HG02981 (cell line): Measurements from ENCODE around the gene RUNX2.

ENCODE experiments used
- ATAC-seq: cut with Tn5 transposase; IDR thresholded peaks from one replicate; pipeline ENCODE4 v1.9.1; 2021; ENCODE audit warnings: mild to moderate bottlenecking, moderate library complexity; ENCODE audit not compliant: unreplicated experiment

The RUNX2 gene

DNA sequence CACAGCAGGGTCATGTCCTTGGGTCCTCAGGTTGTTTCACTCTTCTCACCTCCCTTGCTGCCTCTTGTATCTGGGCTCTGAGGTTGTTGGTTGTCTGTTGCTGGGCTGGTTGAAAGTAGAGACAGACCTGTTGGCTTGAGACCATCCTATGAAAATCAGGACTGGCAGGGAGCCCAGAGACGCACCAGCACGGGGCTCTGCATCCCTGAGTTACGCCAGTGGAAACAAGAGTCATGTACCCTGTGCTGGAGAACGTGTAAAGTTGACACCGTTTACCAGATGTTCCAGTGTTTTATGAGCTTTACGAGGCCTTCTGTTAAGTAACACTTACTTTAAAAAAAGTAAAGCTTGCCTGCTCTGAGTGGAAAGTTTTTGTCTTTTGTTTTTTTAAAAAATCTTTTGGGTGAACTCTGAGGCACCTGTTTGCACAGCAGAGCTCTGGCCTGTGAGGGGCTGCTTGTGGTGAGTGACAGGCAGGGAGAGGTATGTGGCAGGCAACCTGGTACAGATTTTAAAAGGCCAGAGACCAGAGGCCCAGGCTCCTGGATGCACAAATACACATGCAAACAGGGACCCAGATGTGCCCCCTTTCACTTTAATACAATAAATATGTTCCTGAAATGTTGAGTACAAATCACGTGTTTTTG lies 309.6 kb downstream of the RUNX2 start:
- no peak for ATAC-seq

GRCh38 chr6:45640081-45640491 lies 312.0 kb downstream of the RUNX2 start:
- no peak for ATAC-seq

DNA sequence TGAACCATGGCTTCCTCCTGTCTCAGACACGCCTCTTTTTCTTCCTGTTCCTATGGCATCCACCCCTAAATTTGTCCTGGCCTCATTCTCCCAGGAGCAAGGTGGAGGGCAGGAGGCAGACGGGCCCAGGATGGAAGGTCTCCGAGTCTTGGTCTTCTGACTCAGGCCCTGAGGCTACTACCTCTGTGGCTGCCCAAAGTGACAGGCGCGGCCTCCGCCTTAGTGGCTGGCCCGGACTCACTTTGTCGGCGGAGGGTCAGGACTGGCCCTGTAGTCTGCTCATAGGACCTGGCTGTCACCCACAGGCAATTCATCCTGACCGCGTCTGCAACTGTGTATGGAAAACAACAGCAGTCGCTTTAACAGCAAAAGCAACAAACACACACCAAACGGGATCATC lies 312.7 kb downstream of the RUNX2 start:
- ATAC-seq = no peak

GRCh38 chr6:45642331-45643125 lies 314.4 kb downstream of the RUNX2 start:
- ATAC-seq = no peak

- no peak for ATAC-seq
Observed at GRCh38 chr6:45643126-45643525, 315.0 kb downstream of the RUNX2 start.

DNA sequence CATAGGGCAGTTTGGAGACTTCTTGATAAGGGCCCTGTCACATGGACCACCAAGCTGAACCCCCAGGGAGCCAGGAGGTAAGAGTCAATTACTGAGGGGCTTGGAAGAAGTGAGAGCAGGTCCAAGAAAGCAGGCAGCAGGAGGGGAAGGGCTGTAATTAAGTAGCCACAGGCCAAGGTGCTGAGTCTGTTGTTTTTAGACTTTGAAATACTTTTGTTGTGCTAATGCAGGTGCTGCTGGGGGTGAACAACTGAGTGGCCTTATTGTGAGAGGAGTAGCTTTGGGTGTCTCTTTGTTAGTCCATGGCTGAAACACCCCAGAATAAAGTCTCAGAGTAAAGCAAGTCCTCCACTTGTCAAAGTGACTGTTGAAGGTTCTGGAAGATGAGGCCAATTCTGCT lies 316.6 kb downstream of the RUNX2 start:
- no peak for ATAC-seq

DNA sequence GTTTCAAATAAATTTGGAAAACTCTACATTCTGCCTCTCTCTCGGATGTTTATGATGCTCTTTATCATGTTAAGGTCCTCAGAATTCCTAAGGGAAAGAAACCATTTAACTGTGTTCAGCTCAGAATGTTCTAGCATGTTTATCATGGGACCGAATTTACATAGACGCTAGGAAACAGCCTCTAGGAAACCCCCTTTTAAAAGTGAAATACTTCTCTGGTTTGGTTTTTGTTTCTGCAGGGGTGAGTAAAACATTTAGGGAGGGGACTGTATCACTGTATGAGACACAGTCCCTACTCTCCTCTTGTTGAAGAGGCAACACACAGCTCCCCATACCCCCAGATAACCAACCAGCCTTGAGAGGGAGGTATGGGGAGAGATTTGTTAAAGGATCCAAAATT lies 317.2 kb downstream of the RUNX2 start:
- no peak for ATAC-seq

DNA sequence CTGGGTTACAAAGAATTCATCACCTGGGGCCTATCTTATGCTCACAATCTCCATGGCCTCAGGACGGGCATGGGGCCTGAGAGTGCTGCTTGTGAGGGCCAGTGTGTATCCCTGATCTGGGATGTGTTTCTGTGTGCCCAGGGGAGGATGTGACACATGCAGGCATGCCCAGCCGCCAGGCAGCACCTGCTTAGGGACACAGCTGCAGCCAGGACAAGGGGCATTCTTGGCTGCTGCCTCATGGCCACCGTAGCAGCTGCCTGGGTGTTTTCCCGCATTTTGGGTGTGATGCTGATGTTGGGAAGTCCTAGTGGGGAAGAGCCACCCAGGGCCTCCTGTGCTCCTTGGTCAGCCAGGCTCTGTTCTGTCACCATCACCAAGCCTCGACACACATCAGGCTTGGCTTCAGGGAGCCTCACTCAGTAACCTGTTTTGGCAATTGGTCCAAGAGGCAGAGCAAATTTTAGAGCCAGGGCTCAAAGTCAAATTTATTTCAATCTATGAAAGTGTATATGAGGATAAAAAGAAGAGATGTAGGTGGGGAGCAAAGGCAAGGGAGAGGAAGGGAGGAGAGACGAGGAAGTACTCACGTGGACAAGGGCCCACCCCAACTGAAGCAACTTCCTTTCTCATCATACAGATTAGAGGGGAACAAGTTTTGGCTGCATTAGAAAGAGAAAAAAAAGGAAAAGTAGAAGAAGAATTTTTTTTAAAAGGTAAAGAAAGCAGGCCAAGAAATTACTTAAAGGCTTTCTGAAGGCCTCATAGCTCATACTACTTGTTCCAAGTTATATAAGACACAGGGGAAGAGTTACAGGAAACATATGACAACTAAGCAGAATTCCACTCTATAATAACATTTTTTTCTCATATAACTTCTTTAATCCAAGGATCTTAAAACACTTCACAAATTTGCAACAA lies 319.5 kb downstream of the RUNX2 start:
- no peak for ATAC-seq

DNA sequence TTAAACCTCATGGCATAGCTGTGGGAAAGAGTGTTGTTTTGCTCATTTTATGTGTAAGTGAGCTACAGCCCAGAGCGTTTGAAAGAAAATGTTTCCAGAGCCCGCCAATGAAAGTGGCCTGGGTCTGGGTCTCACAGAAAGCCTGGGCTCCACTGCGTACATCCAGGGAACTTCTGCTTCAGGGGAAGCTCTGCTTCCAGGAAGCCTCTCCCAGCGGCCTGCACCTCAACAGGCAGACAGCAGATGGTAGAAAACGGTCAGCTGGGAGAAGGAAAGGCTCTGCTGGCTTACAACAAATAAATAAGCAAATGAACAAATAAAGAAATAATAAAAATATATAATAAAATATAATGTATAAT lies 320.1 kb downstream of the RUNX2 start:
- no peak for ATAC-seq

- ATAC-seq = no peak
Observed at GRCh38 chr6:45650524-45651135, 322.5 kb downstream of the RUNX2 start.

GRCh38 chr6:45651301-45651700 lies 323.2 kb downstream of the RUNX2 start:
- no peak for ATAC-seq

DNA sequence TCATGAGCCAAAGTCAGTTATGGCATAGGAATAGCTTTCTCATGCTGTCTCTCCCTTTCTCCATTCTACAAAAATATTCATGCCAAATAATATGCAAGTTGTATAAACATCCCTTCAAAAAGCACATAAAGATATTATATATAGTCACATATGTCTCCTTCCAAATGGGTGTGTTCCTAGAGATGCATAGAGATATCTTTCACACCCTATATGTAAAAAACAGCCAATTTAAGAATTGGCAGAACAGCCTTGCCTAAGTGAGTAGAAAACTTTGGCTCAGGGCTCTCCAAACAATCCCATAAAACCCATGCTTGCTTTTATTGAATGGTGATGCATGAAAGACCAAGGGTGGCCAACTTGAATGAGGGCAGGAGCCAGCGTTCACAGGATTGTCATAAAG lies 324.3 kb downstream of the RUNX2 start:
- no peak for ATAC-seq

DNA sequence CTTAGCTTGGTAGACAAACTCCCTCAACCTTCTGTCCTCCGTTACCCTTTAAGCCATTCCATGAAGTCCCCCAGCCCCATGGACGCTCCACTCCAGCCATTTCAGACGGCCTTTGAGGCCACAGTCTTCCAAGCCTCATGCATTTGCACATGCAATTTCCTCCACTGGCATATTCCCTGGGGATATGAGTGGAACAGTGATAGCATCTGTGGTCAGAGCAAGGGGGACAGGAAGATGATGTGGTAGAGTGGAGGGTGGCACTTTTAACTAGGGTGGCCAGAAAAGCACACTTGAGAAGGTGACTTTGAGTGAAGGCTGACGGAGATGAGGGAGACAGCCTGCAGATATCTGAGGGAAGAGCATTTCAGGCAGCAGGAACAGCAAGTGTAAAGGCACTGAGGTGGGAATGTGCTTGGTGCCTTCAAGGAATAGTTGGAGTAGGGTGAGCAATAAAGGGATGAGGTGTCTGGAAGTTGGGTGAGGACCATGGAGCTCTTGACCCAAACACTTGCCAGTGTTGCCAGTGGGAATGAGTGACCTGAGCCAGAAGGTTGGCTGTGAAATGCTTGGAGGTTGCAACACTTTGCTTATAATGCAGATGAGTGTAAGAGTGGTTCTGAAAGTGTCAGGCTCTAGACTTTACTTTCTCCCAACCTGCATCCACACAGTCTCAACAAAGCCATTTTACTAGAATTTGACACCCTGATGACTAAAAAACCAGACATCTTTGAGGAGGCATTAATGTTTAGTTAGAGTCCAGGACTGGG lies 325.2 kb downstream of the RUNX2 start:
- no peak for ATAC-seq

DNA sequence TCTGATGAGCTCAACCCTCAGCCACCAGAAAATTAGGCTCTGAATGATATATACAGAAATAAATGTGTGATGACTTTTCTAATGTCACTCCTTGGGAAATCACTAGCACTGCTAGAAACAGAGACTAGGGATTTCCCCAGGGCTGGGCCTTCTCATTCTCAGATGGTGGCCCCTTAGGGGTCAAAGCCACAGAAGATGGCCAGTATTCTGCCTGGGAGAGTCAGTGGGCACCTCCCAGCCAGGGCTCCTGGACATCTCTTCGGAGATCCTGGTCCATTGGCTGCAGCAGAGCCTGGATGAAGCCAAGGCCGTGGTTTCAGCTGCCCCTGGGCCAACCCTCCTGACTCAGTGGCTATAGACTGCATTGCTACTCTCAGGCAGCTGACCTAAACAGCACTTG lies 326.5 kb downstream of the RUNX2 start:
- no peak for ATAC-seq

DNA sequence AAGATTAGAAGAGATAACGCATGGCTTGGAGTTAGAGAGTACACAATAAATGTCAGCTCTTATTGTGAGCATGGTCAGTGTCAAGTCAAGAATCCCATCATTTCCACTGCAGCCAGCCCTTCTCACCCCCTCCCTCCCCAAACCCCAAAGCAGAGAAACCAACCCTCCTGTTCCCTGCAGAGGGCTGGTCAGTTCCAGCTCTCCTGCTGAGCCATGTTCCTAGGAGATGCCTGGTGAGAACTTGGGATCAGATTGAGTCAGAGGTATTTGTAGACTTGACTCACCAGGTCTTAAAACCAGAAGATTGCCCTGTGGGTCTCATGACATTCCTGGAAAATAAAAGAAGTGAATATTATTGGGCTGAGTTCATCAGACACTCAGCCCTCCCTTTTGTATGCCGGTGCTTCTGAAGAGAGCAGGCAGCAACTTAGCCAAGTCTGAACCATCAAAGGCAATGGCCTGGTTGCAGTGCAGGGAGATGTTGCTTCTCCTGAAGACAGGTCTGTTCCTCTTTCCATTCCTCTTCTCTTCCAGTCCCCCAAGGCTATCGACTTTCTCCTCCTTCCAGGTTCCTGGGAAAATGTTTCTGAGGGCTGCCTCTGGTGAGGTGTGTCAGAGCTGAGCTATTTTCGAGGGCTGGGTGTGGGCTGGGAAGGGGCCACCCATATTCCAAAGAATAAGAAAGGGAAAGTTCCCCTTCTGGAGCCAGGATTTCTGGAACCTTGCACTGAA lies 327.8 kb downstream of the RUNX2 start:
- ATAC-seq = no peak

GRCh38 chr6:45657226-45657625 lies 329.1 kb downstream of the RUNX2 start:
- no peak for ATAC-seq

GRCh38 chr6:45658400-45658799 lies 330.3 kb downstream of the RUNX2 start:
- no peak for ATAC-seq

DNA sequence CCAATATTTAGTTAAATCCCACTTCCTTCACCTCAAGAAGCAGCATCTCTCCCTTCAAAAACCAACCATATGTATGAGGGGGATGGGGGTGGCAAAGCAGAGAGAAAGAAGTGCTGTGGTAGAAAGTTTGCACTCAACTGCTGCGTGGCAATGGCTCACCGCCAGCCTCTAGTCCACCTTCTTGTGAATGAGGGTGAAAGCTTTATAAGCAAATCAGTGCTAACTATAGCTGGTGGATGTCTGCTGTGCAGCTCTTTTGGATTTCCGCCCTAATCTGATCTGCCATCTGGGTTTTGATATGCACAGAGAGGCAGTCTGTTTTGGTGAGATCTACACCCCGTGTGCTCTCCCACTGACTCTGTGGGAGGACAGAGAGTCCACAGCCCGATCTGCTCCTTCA lies 330.8 kb downstream of the RUNX2 start:
- ATAC-seq = no peak

DNA sequence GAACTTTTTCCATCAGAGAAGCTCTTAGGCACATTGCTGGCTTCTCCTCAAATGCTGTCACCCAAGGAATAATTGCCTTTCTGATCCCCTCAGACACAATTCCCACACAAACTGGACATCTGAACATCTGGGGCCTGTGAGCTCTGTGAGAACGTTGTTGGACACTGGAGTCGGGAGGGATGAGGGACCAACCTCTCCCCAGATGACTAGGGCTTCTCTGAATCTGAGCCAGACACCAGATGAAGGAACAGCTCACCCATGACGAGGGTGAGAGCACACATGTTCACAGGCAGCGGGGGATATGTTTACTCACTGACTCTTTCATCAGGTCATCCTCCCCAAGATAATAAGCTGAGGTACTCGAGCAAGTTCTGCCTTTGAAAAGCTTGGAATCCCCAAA lies 333.5 kb downstream of the RUNX2 start:
- no peak for ATAC-seq
